ENCODE results near the gene TEX101.
"Not testable (repeated sequence)": the region's sequence is repeated elsewhere in the genome, so short reads cannot be mapped to it uniquely, and the experiment has no call there.

TEX101 gene

GRCh38 chr19:43414554-43414953 is at the start of gene TEX101:
TEX101 (plus strand) TSS chr19:43414890; CDS start chr19:43415920, 1,030 bp downstream.
- DNase-seq (ENCODE audit: low read depth in 3 of 3), result no peak

- DNase-seq (ENCODE audit: low read depth in 3 of 3), result not testable (repeated sequence)
Observed at GRCh38 chr19:43365677-43366076, 49.0 kb upstream of the TEX101 start.

- no peak for DNase-seq (ENCODE audit: low read depth in 3 of 3)
Observed at GRCh38 chr19:43367822-43368221, 46.9 kb upstream of the TEX101 start.

GRCh38 chr19:43368897-43369296 is 45.8 kb upstream of the TEX101 start:
- DNase-seq (ENCODE audit: low read depth in 3 of 3), result not testable (repeated sequence)

GRCh38 chr19:43371909-43372308 is 42.8 kb upstream of the TEX101 start:
- no peak for DNase-seq (ENCODE audit: low read depth in 3 of 3)

- DNase-seq (ENCODE audit: low read depth in 3 of 3), result no peak
Observed at GRCh38 chr19:43372462-43372861, 42.2 kb upstream of the TEX101 start.

GRCh38 chr19:43377624-43378023 is 37.1 kb upstream of the TEX101 start:
- DNase-seq (ENCODE audit: low read depth in 3 of 3), result not testable (repeated sequence)

- no peak for DNase-seq (ENCODE audit: low read depth in 3 of 3)
Observed at GRCh38 chr19:43380008-43380407, 34.7 kb upstream of the TEX101 start.

GRCh38 chr19:43380771-43381386 is 33.8 kb upstream of the TEX101 start:
- DNase-seq (ENCODE audit: low read depth in 3 of 3), result no peak

- not testable (repeated sequence) for DNase-seq (ENCODE audit: low read depth in 3 of 3)
Observed at GRCh38 chr19:43382586-43383216, 32.0 kb upstream of the TEX101 start.

- not testable (repeated sequence) for DNase-seq (ENCODE audit: low read depth in 3 of 3)
Observed at GRCh38 chr19:43383254-43383653, 31.4 kb upstream of the TEX101 start.

- not testable (repeated sequence) for DNase-seq (ENCODE audit: low read depth in 3 of 3)
Observed at GRCh38 chr19:43383759-43384158, 30.9 kb upstream of the TEX101 start.

- DNase-seq (ENCODE audit: low read depth in 3 of 3), result not testable (repeated sequence)
Observed at GRCh38 chr19:43390903-43391551, 23.7 kb upstream of the TEX101 start.

- not testable (repeated sequence) for DNase-seq (ENCODE audit: low read depth in 3 of 3)
Observed at GRCh38 chr19:43391552-43391935, 23.1 kb upstream of the TEX101 start.

GRCh38 chr19:43393501-43393900 is 21.2 kb upstream of the TEX101 start:
- not testable (repeated sequence) for DNase-seq (ENCODE audit: low read depth in 3 of 3)

GRCh38 chr19:43395561-43395960 is 19.1 kb upstream of the TEX101 start:
- DNase-seq (ENCODE audit: low read depth in 3 of 3), result no peak

- DNase-seq (ENCODE audit: low read depth in 3 of 3), result no peak
Observed at GRCh38 chr19:43406297-43406696, 8.4 kb upstream of the TEX101 start.

GRCh38 chr19:43407416-43408005 is 7.2 kb upstream of the TEX101 start:
- DNase-seq (ENCODE audit: low read depth in 3 of 3), result no peak

GRCh38 chr19:43408043-43408442 is 6.6 kb upstream of the TEX101 start:
- DNase-seq (ENCODE audit: low read depth in 3 of 3), result no peak

GRCh38 chr19:43409415-43409814 is 5.3 kb upstream of the TEX101 start:
- no peak for DNase-seq (ENCODE audit: low read depth in 3 of 3)

- no peak for DNase-seq (ENCODE audit: low read depth in 3 of 3)
Observed at GRCh38 chr19:43412441-43412840, 2.2 kb upstream of the TEX101 start.

GRCh38 chr19:43416951-43417623 is 2.4 kb downstream of the TEX101 start:
- DNase-seq (ENCODE audit: low read depth in 3 of 3), result no peak

Data from stimulated activated CD4-positive, alpha-beta T cell treated with anti-CD3 and anti-CD28 coated beads, TNF-alpha, amount 100 ng/mL, for 24 hours (primary cell).